ENCODE measurements around the gene SIK1. TPM values are rescaled to one million over a fixed set of nuclear protein-coding genes. Genes with fewer than 3 reads are reported as not detected.

Gene SIK1
- total RNA-seq, 1 experiment from 2014 or later = 5.7 TPM

- Histone ChIP-seq H3K9ac (ENCODE audit: extremely low read depth, insufficient read length, low read length) (no peak overlapping the region), H4K8ac (replicated peaks; ENCODE audit: insufficient read length, low read depth, low read length) (no peak overlapping the region), H4K91ac (ENCODE audit: insufficient read length, low read depth, low read length) (no peak overlapping the region), H2BK15ac (ENCODE audit: low read depth, low read length) (no peak overlapping the region), H4K5ac (ENCODE audit: insufficient read length, low read depth, low read length) (no peak overlapping the region), H3K79me2 (ENCODE audit: insufficient read depth, low read length) (no peaks in the 10 kb centered on the region), H2BK12ac (ENCODE audit: insufficient read length, low read depth, low read length) (no peak overlapping the region), H2BK20ac (ENCODE audit: low read depth, low read length, poor library complexity, severe bottlenecking) (no peak overlapping the region), H3K23me2 (ENCODE audit: insufficient read length, low read depth, low read length, poor library complexity, severe bottlenecking) (no peaks in the 10 kb centered on the region), H3K27ac (ENCODE audit: insufficient read length, low read depth, low read length) (no peak overlapping the region), H3K4me2 (ENCODE audit: insufficient read depth, insufficient read length, low read length) (no peak overlapping the region), H3K27me3 (ENCODE audit: insufficient read depth, low read length) (no peaks in the 10 kb centered on the region), H3K23ac (ENCODE audit: insufficient read length, low read depth, low read length) (no peak overlapping the region), H2BK120ac (ENCODE audit: low read depth, low read length, poor library complexity, severe bottlenecking) (no peak overlapping the region), H2AFZ (ENCODE audit: low read length) (no peak overlapping the region), H3K79me1 (ENCODE audit: insufficient read depth, low read depth, low read length, poor library complexity, severe bottlenecking) (no peaks in the 10 kb centered on the region), H3K9me3 (ENCODE audit: control insufficient read depth, low read depth, low read length) (no peaks in the 10 kb centered on the region), H3K56ac (ENCODE audit: insufficient read length, low read depth, low read length) (no peak overlapping the region), H4K20me1 (ENCODE audit: control insufficient read depth, insufficient read depth, insufficient read length) (no peaks in the 10 kb centered on the region), H3K18ac (ENCODE audit: insufficient read length, low read depth, low read length) (no peak overlapping the region), H3K4me1 (ENCODE audit: insufficient read depth, low read length) (peaks cover 4% of the 10 kb centered on the region; the same call in 1 of the 2 replicates), H3K14ac (ENCODE audit: insufficient read depth, low read length) (no peak overlapping the region), H3T11ph (ENCODE audit: low read length) (no peak overlapping the region), H2BK5ac (ENCODE audit: insufficient read length, low read length) (no peak overlapping the region), H2AK5ac (ENCODE audit: insufficient read length, low read length) (no peak overlapping the region), H3K4ac (ENCODE audit: low read depth, low read length) (no peak overlapping the region)
- Mint-ChIP-seq H3K27me3 (ENCODE audit: low read depth) (peaks cover 5% of the 10 kb centered on the region; the same call in 1 of the 2 replicates), H3K27ac (peak overlapping the region in 1 of 3 experiments; percentile 82; a peak in 2 of 7 replicates), H3K9me3 (peaks cover 0 to 3% of the 10 kb centered on the region in 2 experiments; a peak in 2 of 5 replicates), H3K4me3 (no peak overlapping the region), H3K4me1 (peaks cover 23 to 33% of the 10 kb centered on the region in 2 experiments), H3K36me3 (ENCODE audit: insufficient read depth in 1 of 3, low read depth in 3 of 3) (no peaks in the 10 kb centered on the region; a peak in 1 of 7 replicates)
- no CpG with 5 or more reads among the region's 18 CpGs for WGBS (ENCODE audit: extremely low coverage, insufficient read length, low lambda C conversion rate)
- TF ChIP-seq CTCF (conservative IDR thresholded peaks at IDR 0.05) = no peak
- DNase-seq = no peak
Observed at GRCh38 chr21:43369596-43370090, 57.3 kb downstream of the SIK1 start.

Data from H9 (cell line).